Fibroblast of mammary gland (primary cell): Measurements from ENCODE around the gene GTF2IRD1.
A peak's percentile ranks its signal among the peaks of the same experiment; 100 is the strongest.

Experiments used
- DNase-seq: peaks from one replicate; pipeline ENCODE4 v3.0.0-alpha.2; 2010; ENCODE audit warnings: low read depth
- H3K4me3 ChIP-seq: 2 replicates; pipeline ENCODE4 v1.5.1; 2011; ENCODE audit warnings: low read depth, mild to moderate bottlenecking, low read length, moderate library complexity; ENCODE audit not compliant: control insufficient read depth
- CTCF ChIP-seq: conservative IDR thresholded peaks from 2 replicates; pipeline ENCODE4 v1.5.1; 2011; ENCODE audit warnings: low read depth, low read length, inconsistent platforms; ENCODE audit not compliant: control insufficient read depth, insufficient read depth

The GTF2IRD1 gene

GRCh38 chr7:74567318-74567668 lies 113.6 kb downstream of the GTF2IRD1 start:
- H3K4me3 ChIP-seq = no peak overlapping the region
- DNase-seq = no peak
- TF ChIP-seq CTCF = no peak

- peak; percentile 21 for DNase-seq
- H3K4me3 ChIP-seq = no peak overlapping the region
- no peak for TF ChIP-seq CTCF
These were observed 115.0 kb downstream of the GTF2IRD1 start for GRCh38 chr7:74568658-74569057.

- no peak overlapping the region for H3K4me3 ChIP-seq
- DNase-seq = no peak
- no peak for TF ChIP-seq CTCF
These were observed 115.9 kb downstream of the GTF2IRD1 start for GRCh38 chr7:74569501-74570075.

GRCh38 chr7:74570533-74571156 lies 116.9 kb downstream of the GTF2IRD1 start:
- no peak for TF ChIP-seq CTCF
- no peak for DNase-seq

GRCh38 chr7:74572301-74572979 lies 118.7 kb downstream of the GTF2IRD1 start:
- DNase-seq = no peak
- no peak overlapping the region for H3K4me3 ChIP-seq
- TF ChIP-seq CTCF = no peak

More at GRCh38 chr7:74570533-74571156, 116.9 kb downstream of the GTF2IRD1 start:
- no peak overlapping the region for H3K4me3 ChIP-seq

GRCh38 chr7:74573512-74573911 lies 119.8 kb downstream of the GTF2IRD1 start:
- no peak for DNase-seq
- H3K4me3 ChIP-seq = no peak overlapping the region
- no peak for TF ChIP-seq CTCF
